ENCODE results near the gene HERC4.

- TF ChIP-seq, protein P1, sequence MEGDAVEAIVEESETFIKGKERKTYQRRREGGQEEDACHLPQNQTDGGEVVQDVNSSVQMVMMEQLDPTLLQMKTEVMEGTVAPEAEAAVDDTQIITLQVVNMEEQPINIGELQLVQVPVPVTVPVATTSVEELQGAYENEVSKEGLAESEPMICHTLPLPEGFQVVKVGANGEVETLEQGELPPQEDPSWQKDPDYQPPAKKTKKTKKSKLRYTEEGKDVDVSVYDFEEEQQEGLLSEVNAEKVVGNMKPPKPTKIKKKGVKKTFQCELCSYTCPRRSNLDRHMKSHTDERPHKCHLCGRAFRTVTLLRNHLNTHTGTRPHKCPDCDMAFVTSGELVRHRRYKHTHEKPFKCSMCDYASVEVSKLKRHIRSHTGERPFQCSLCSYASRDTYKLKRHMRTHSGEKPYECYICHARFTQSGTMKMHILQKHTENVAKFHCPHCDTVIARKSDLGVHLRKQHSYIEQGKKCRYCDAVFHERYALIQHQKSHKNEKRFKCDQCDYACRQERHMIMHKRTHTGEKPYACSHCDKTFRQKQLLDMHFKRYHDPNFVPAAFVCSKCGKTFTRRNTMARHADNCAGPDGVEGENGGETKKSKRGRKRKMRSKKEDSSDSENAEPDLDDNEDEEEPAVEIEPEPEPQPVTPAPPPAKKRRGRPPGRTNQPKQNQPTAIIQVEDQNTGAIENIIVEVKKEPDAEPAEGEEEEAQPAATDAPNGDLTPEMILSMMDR (IDR thresholded peaks at IDR 0.05) = no peak
- TF ChIP-seq POLR2A (IDR thresholded peaks at IDR 0.05) = no peak
These were observed 109.6 kb downstream of the HERC4 start for GRCh38 chr10:67965456-67965855.

All from lower leg skin (tissue), 3 donors.